Midbrain (tissue), 1 donor: ENCODE data around the gene SEMA5A.
A peak's percentile ranks its signal among the peaks of the same experiment; 100 is the strongest.

ENCODE experiments used
- DNase-seq: peaks from one replicate; lab custom pipeline; 2025; lab: John Stamatoyannopoulos, UW

SEMA5A gene

GRCh38 chr5:9166202-9167112 lies 379.4 kb downstream of the SEMA5A start:
- DNase-seq = no peak

- no peak for DNase-seq
Measured at GRCh38 chr5:9165546-9165945, 380.3 kb downstream of the SEMA5A start.

GRCh38 chr5:9160747-9161146 lies 385.1 kb downstream of the SEMA5A start:
- no peak for DNase-seq

GRCh38 chr5:9157811-9158210 lies 388.1 kb downstream of the SEMA5A start:
- DNase-seq = no peak

GRCh38 chr5:9157020-9157419 lies 388.9 kb downstream of the SEMA5A start:
- DNase-seq = no peak

GRCh38 chr5:9156282-9156681 lies 389.6 kb downstream of the SEMA5A start:
- DNase-seq = peak; percentile 69

GRCh38 chr5:9151684-9152427 lies 394.0 kb downstream of the SEMA5A start:
- no peak for DNase-seq

GRCh38 chr5:9149988-9150387 lies 395.9 kb downstream of the SEMA5A start:
- no peak for DNase-seq

GRCh38 chr5:9148242-9148641 lies 397.6 kb downstream of the SEMA5A start:
- DNase-seq = no peak

GRCh38 chr5:9140711-9141110 lies 405.2 kb downstream of the SEMA5A start:
- DNase-seq = no peak

GRCh38 chr5:9140202-9140601 lies 405.7 kb downstream of the SEMA5A start:
- no peak for DNase-seq

- no peak for DNase-seq
Measured at GRCh38 chr5:9139344-9139743, 406.5 kb downstream of the SEMA5A start.

GRCh38 chr5:9128136-9128535 lies 417.7 kb downstream of the SEMA5A start:
- DNase-seq = no peak

- DNase-seq = no peak
Measured at GRCh38 chr5:9126490-9126889, 419.4 kb downstream of the SEMA5A start.

GRCh38 chr5:9125852-9126251 lies 420.0 kb downstream of the SEMA5A start:
- DNase-seq = no peak

- no peak for DNase-seq
Measured at GRCh38 chr5:9124838-9125237, 421.0 kb downstream of the SEMA5A start.

GRCh38 chr5:9124071-9124470 lies 421.8 kb downstream of the SEMA5A start:
- no peak for DNase-seq

- DNase-seq = no peak
Measured at GRCh38 chr5:9122528-9122927, 423.3 kb downstream of the SEMA5A start.

- DNase-seq = no peak
Measured at GRCh38 chr5:9121597-9121996, 424.3 kb downstream of the SEMA5A start.

GRCh38 chr5:9118852-9119251 lies 427.0 kb downstream of the SEMA5A start:
- DNase-seq = no peak

GRCh38 chr5:9115093-9115492 lies 430.8 kb downstream of the SEMA5A start:
- DNase-seq = no peak

GRCh38 chr5:9112520-9113291 lies 433.2 kb downstream of the SEMA5A start:
- DNase-seq = no peak
